GM18498 (cell line): ENCODE data around the gene ERC2.

Experiments
- ATAC-seq: cut with Tn5 transposase; IDR thresholded peaks from one replicate; pipeline ENCODE4 v1.9.1; 2021; ENCODE audit warnings: mild to moderate bottlenecking, moderate library complexity; ENCODE audit not compliant: unreplicated experiment

The ERC2 gene

DNA sequence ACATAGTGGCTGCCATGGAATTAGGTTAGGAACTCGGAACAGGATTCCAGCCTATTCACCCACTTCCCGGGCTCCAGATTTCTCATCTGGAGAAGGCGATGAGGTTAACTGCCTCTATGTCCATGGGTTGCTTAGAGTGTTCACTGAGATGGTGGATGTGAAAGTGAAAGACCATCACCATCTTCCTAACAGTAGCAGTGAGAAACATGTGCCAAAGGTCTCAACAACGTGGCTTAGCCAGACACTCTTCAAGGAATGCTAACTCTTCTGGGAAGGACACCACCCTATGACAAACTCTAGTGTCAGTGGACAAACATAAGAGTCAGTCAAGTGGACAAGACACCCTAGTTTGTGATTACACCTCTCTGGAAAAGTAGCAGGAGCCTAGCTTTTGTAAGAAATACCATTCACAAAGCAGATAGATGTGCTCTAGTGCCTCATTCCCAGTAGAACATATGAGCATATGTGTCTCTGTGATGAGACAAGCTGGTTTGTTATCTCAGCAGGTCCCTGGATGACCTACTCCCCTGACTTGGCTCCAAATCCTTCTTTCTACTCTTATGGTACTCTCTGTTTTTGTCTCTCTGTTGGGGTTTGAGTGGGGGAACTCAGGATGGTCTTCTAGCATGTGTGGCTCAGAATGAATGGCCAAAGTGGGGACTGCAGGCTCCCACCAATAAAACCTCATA lies 770.9 kb downstream of the ERC2 start:
- no peak for ATAC-seq

DNA sequence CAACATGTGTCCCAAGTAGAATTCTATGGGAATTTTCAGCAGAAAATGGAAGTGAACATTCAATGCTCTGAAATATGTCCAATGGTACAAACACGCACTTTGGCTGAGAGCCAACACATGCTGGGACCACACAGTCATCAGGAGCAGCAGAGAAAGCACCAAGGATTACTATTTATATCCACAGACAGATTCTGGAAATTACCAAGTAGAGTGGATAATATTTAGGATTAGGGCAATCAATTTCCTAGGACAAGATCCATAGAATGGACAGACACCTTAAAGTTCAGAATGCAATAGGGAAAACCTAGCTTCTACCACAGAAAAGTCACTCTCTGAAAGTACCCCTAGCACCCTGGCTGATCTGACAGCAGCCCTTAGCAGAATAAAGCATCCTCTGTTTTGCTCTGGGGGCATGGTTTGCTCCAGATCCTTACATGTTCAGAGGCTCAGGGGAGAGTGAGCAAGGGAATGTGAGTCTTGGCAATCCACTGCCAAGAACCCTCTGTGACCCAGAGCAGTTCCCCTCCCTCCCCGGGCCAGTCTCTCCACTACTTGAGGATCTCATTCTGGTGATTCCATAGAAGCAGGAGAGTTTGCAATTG lies 775.2 kb downstream of the ERC2 start:
- no peak for ATAC-seq

DNA sequence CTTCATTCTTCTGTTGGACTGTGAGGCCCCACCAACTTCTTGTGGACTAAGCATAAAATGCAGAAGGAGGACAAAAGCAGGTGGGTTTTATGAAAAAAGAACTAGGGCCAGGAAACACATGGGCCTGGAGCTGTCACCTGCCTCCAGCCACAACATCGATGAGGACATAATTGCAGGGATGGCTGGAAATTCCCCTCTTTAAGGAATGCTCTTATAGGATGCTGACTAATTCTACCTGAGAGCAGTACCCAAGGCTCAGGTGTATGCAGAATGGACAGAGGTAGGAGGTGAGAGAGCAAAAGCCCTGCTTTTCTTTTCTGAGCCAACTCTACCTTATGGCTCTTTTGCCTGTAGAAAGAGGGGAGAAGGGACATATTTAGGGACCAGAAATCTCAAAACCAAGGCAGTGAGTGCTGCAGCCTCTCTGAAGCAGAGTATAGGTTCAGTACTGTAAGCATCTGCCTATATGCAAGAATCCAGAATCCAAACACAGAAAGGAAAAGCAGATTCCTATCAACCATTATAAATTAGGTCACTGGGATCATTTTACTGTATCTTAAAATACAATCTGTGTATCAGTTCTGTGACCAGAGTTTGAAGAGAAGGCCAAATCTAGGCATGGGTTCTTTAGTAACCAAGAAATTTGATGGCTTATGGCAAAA lies 775.8 kb downstream of the ERC2 start:
- no peak for ATAC-seq

DNA sequence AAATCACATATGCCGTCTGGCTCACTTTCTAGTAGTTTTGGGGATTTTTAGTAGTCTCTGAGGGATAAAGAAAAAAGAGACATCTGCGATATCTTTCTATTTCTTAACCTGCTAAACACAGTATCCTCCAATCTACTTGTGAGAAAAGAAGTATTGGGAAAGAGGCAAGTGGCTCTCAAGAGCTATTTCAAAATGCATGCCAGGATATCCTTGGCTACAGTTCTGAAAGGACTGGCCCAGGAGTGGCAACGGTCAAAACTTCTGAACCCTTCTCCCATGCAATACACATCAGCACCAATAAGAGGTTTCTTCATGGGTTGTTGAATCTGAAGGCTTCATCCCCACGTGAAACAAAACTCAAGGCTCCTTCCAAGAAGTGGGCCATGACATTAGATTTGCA lies 777.1 kb downstream of the ERC2 start:
- peak; percentile 9 for ATAC-seq

DNA sequence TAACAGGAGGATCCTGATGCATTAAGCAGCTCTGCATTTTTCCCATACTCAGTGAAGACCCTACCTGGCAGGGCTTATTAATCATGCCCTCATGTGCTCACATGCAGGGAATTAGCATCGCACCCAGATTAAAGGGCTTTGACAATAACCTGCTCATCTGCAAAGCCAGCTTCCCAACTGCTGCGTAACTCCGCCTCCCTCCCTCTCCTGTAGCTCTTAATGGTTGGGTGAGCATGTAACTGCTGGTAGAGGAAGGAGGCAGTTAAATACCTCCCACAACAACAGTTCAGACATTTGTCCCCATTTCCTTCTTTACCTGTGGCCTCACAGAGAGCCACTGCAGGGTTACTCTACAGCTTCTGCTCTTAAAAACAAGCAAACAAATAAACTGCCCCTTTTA lies 777.5 kb downstream of the ERC2 start:
- peak; percentile 58 for ATAC-seq

DNA sequence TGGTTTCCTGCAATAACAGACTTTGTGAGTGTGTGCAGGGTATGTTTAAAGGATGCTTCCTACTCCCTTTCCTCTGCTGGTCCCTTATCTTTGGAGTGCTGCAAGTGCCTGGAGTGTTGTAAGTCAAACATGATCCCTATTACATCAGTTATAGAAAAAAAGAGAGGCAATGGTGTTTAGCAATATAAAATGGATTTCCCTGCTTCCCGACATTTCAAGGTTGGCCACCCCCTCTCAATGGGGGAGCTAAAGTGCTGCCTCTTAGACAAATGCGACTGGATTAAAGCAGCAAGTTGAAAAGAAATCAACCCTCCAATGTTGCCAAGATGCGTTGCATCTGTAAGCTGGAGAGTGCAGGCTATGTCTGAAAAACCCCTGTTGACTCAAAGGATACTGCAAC lies 778.1 kb downstream of the ERC2 start:
- no peak for ATAC-seq

DNA sequence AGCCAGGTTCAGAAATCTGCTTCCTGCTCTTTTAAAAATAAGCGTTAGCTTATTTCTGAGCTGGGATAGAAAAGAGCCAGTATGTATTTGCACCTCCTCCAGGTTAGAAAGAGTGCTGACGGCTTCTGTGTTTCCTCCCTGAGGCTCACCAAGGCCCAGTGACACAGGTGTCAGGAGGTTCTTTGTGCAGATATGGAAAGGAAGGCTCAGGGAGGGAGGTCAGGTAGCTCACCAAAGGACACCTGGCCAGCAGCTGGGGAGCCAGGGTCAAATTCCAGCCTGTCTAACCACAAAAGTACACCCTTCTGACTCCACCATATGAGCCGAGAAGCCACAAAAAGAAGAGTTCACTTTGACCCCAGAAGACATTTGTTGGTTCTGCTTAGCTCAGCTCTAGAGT lies 780.1 kb downstream of the ERC2 start:
- no peak for ATAC-seq

DNA sequence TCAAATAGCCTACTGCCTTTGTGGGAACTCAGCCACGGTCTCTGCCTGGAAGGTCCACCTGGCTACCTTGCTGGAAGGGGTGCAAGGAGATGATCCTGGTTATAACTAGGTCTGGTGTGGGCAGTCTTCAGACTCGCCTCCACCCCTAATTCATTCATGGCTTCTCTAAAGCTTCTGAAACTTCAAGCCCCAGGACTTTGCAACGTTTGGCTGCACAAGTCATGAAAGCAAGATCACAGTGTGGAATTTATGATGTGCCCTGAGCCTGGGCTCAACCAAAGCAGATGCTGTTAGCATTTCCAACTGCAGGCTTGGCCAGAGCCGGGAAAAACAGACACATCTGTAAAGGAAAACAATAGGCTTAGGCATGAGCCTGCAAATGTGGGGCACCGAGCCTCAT lies 780.7 kb downstream of the ERC2 start:
- ATAC-seq = no peak

DNA sequence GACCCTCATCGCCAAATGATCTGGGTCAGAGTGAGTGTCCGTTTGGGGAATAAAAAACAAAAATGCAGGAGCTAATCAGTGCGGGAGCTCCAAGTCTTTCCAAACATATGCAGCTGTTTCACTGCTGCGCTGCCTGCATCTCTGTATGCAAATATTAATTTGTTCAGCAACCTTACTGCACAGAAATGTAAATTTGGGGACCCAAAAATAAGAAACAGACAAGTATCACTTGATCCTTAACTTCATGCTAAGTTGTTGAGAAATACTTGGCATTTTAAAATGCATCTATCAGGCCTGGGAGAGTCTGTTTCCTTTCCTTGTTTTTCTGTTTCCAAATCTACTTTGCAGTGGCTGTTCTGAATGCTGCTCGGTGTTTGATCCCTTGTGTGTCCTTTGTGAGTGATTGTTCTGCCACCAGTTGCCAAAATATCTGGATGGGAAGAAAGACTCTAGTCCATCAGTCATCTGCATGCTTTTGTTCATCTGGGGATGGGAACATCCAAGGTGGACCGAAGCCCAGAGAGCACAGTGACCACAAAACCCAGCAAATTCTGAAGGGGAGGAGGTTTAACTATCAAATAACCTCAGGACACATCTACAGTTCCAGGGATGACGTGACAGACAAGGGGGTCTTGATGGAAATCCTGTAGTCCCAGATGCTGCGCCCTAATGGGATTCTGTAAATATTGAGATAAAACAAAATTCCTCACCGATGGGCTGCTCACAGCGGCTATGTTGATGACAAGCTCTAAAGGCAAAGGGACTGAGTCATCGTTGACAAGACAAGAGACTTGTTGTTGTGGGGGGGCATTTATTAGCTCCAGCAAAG lies 781.6 kb downstream of the ERC2 start:
- no peak for ATAC-seq

DNA sequence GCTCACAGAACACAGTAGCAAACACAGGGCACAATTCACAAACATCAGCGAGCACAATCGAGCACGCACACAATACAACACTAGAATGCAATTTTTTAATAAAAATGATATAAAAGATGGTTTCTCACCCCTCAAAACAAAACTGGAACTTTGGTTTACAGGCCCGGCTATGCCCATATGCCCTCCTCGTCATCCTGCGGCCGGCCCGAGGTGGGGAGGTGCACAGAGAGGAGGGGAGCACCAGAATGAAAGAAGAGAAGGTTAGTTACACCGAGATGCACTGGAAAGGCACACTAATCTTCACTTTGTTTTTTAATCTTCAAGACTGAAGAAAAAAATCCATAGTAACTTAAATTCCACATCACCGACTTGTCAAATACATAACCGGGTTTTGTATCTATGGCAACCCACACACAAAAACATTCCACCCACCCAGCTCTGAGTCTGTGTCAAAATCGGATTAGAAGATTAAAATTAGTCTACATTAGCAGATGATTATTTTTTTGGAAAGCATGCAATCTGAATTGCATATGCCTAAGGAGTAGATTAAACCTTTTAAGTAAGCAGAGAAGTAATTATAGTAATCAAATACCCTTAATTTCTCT lies 784.5 kb downstream of the ERC2 start:
- ATAC-seq = no peak

DNA sequence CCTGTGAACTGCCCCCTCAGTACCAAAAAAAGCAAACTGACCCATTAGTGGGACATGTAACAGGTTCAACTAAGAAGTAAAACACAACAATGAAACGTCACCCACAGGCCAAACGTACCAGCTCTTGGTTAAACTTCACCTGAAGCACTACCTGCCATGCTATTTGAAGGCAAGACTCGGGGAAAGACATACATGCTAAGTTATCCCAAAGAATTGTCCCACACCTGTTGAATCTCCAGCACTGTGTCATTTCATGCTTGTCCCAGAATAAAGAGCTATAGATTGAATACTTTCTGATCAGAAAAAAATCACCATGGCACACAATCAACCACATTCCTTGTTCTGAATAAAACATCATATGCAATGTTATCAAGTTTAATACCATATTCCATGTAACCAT lies 785.8 kb downstream of the ERC2 start:
- no peak for ATAC-seq

DNA sequence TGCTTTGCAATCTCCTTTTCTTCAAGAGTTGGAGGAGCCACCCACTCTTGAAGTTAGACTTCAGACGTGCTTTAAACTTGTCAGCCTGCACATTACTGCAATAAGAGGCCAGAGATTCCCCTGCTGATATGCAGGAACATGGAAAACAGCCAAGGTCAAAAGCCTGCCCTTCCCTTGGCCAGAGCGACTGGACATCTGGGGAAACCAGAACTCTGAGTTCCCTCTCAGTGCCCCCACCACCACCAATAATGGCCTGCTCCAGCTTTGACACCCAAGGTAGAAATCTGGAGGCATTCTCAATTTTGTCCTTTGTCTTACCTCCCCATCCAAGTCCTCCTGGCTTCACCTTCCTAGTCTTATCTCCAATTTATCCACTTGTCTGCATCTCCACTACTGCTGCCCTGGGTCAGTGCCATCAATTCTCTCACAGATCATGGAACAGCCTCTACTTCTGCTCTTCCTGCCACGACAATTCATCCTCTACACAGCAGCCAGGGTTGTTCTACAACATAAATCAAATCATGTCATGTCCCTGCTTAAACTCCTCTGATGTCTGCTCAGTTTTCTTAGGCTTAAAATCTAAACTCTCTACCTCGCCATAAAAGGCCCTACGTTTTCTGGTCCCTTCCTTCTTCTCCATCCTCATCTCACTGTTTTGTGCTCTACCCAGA lies 789.6 kb downstream of the ERC2 start:
- ATAC-seq = no peak

DNA sequence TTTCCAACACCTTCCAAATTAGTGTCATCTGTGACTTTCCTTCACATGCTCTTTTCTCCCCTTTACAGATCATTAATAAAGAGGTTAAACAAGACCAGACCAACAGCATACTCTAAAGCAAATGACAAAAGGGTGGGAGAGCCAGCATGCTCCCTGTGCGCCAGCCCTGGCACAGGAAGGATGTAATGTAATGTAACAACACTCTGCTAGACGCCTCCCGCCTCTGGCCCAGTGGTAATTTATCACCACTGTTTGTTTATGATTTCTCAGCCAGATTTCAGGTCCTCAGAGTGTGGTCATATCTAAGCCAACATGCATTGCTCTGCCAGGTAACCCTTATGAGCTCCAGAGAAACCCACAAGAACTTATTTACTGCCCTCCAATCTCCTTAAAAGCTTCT lies 791.6 kb downstream of the ERC2 start:
- ATAC-seq = no peak

DNA sequence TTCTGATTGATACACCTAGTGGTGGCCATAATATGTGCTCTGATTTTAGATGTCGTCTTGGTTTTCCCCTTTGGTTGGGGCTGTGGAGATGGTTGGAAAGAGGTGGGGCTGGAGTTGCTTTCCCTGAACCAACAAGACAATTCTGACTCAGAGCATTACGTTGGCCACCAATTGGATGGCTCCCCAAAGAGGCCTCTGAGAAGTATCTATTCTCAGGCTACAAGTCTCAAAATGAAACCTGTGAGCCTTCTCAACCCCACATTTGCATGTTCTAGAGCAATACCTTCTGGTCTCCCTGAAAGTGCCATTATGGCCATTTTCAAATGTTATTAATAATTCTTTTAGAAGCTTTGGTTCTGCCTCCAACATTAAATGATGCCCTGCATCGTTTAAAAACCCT lies 792.8 kb downstream of the ERC2 start:
- ATAC-seq = peak; percentile 99

DNA sequence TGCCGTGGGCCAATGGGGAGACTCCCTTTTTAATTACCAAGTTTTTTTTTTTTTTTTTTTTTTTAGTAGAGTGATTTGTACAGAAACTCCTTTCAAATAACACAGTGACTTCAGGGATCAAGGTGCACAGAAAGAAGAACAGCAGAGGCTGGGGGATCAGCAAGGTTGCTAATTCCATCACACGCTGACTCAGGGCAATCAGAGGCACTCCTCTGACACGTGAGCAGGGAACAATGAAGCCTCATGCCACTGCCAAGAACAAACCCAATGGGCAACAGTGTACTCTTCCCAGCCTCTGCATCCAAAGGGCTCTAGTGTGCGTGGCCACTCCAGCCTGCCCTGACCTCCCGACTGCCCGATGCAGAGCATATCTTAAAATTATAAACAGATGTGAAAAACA lies 794.5 kb downstream of the ERC2 start:
- no peak for ATAC-seq

DNA sequence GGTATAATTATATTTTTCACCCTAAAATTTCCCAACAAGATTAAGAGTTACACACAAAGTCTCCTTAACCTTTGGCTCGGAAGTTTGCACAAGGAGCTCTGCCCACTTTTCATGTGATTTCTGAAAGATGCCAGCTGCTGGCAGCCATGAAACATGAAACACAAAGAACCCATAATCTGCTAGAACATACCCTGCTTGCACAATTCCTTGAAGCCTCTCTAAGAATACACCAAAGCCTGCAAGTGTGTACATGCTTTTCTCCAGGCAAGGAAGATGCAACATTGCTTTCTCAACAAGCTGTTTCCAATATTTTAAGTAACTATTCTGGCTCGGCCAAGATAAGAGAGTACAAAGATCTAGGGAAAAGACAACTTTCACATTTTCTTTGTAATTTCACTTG lies 799.1 kb downstream of the ERC2 start:
- no peak for ATAC-seq

DNA sequence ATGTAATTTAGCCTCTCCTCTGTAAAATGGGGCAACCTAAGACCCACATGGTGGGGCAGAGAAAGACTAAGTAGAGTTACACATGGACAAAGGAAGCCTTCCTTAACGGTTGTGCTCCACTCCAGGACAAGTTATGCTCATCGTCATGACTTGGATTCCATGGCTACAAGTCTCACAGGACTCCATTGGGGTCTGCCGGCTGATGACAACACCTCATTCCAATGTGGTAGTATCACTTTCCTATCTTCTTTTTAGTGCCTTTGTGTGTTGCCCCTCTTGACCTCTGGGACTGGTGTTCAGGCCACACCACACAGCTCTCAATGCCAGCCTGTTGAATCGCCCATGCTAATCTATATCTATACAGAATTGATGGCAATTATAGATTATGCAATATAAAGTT lies 799.9 kb downstream of the ERC2 start:
- no peak for ATAC-seq

DNA sequence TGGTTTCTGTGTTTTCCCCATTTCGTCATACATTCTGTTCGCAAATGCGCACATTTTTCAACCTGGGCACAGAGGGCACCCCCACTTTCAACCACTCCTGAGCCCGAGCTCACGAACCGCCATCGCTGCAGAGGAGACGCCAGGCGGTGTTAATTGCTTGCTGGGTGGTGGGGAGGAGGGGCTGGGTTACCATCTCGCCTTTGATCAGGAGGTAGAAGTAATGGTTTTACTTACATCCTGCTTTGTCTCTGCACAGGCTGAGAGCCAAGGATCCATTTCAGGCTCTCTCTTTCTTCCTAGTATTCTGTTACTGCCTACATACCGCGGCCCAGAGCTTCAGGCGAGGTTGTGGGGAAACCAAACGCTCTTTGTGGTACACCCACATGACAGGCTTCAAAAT lies 803.9 kb downstream of the ERC2 start:
- no peak for ATAC-seq

DNA sequence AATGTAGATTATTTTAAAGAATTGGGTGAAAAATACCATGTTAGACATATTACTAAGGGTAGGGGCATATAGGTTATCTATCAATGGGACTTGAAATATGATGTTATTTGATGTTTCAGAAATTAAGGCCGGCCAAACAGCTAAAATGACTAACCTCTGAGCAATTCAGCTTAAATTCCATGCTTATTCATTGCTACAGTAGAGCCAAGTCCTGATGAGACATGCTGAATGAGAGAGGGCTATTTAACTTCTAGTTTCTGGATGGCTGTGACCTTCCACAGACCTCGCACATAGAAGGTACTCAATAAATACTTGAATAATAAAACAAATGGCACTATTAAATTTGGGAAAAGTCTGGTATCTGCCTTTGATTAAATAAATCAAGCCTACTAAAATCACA lies 805.6 kb downstream of the ERC2 start:
- no peak for ATAC-seq

DNA sequence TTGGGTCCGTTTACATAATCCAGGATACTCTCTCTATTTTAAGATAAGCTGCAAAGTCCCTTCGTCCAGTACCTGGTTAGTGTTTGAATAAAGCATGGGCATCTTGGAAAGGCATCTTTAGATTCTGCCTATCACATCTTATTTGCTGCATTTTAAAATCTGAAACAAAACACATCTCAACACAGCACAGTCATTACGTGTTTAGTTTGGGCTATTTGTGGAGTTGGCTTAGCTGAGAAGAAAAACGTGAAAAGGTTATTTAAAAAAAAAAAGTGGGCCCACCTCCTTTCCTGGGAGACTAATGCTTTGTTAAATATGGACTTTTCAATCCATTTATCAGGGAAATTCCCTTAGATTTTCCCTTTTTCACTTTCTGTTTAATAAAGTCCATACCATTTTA lies 806.7 kb downstream of the ERC2 start:
- no peak for ATAC-seq

DNA sequence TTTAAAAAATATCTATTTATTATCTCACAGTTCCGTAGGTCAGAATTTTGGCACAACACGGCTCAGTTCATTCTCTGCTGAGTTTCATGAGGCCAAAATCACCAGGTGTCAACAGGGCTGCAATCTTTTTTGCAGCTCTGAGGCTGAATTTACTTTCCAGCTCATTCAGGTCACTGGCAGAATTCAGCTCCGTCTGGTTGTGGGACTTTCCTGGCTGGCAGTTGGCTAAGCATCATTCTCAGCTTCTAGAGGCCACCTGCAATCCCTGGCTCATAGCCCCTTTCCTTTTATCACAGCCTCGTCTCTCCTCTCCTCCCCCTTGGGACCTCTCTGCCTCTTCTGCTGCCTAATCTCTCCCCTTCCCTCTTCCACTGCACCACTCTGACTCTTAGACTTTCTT lies 807.1 kb downstream of the ERC2 start:
- ATAC-seq = no peak
